Measurements from ENCODE around the gene HNRNPU.

Gene HNRNPU

DNA sequence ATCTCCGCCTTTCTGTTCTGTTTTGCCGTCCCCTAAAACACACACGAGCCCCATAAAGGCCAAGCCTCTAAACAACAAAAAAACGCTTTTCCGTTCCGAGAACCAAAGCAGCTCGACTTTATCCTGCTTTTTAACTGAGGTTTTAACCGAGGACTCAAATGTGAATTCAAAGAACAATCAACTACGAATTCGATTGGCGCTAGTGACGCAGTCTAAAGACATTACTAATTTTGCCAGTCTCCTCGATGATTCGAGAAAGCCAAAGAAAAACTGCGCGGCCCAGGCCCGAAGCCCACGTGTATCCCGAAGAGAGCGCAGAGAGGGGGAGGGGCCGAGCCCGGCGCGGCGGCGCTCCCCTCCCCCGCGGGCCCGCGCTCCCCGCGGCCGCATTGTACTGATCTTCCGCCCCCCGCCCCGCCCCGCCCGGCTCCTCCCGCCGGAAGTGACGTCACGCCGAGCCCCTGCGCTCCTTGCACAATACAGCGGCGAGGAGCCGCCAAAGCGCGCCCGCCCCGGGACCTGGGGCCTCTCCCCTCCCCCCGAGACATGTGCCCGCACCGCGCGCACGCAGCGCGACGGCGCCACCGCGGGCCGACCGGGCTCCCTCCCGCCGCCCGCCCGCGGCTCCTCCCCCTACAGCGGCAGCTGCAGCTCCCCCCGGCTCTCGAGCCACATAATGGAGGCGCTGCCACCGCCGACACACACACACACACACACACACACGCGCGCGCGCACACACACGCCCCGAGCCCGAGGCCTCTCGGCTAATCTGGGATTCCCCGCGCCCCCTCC, 1.4 kb downstream of the HNRNPU start:
- DNase-seq (ENCODE audit: low read depth in 3 of 3), result peak; percentile 94 to 95 (median 94)

DNA sequence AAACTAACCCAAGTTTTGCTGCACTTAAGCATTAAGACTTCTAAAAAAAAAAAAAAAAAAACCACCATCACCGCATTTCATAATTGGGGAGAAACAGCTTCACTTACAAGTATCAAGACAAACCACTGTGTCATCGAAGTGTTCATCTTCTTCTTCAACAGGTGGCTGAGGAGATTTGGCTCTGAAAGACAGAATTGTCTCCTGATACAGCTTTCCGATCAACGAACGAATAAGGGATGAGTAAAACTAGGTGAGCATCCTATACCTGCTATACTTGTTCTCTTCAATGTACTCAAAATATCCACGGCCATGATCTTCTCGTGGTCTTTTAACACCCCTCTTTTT, 2.0 kb downstream of the HNRNPU start:
- DNase-seq (ENCODE audit: low read depth in 3 of 3), result no peak

DNA sequence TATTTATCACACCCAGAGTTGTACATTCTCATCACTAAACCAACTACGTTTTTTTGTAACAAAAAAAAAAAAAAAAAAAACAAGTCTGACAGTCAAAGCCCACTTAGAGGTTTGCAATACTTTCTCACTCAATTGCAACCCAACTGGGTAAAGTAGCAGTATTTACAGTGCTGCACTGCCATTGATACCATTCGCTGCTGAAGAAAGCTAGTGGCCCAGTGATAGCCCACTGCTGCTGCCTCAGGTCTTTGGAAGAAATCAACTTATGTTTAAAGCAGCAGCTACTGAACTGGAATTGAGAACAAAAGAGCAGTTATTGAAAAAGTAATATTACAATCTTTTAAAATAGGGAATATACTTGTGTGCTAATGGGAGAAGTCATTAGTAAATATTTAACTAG, 2.7 kb downstream of the HNRNPU start:
- DNase-seq (ENCODE audit: low read depth in 3 of 3), result no peak

DNA sequence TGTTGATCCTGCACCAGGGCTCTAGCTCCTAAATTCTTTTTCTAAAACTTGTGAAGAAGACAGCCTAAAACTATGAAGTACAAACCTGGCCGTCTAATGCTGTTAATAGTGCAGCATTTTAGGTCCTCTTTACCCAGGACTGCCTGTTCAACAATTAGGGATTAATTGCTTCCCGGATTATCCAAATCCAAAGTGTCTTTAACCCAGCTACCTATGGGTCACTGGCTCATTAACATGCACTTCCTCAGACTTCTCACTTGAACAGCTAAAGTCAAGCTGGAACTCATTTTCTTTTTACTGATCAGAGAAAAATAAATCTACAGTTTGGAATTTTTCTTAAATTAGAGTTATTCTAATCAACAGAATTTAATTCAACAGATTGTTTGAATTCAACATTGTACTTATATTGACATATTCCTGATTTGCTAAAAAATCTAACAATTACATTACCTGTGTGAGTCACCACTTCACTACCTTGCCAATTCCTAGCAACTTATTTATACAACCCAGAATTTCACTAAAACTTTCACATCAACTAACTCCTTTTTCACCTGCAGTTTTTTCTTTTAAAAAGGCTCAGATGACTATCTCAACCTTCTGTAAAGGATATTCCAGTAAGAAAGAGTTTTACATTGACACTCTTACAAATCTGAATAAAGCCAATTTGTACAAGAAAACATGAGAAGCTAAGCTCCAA, 3.3 kb downstream of the HNRNPU start:
- DNase-seq (ENCODE audit: low read depth in 3 of 3), result no peak

DNA sequence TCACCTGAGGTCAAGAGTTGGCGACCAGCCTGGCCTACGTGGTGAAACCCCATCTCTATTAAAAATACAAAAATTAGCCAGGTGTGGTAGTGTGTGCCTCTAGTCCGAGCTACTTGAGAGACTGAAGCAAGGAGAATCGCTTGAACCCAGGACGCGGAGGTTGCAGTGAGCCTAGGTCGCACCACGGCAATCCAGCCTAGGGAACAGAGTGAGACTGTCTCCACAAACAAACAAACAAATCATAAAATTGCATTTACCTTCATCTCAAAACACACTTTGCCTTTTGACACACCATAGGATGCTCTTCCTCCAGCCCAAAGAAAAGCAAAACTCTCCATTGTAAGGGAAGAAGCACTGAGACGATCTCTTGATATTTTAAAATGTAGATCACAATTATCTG, 4.3 kb downstream of the HNRNPU start:
- DNase-seq (ENCODE audit: low read depth in 3 of 3), result no peak

DNA sequence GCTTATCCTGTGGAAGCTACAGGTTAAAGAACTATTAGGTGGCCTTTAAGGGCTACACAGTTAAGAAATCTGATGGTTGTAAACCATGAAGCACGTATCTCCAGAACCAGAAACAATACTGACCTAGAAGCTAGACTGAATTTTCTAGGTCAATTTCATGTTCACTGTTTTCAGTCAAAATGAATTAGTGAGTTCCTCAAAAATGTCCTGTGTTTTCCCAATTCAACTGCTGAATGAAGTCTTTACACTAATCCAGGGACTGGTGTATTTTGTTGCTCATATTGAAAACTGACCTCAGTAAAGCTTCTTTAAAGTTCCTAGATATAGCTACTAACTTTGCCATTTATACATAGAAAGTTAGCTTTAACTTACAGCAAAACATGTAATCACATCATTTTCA, 6.0 kb downstream of the HNRNPU start:
- DNase-seq (ENCODE audit: low read depth in 3 of 3), result no peak

DNA sequence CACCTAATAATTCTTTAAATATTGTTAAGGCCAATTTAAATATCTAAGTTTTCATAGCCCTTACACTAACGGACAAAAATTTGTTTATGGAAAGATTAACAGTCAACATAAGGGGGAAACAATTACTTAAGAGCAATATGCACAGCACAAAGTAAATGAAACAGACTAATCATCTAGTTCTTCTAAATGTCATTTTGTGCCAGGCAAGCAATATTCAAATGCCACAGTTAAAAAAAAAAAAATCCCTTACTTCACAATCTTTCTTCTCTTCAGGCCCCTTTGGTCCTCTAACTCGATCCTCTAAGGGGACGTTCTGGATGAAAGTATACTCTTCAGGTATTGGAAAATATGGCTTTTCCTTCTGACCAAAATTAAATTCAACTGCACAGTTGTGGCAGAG, 6.6 kb downstream of the HNRNPU start:
- DNase-seq (ENCODE audit: low read depth in 3 of 3), result no peak

DNA sequence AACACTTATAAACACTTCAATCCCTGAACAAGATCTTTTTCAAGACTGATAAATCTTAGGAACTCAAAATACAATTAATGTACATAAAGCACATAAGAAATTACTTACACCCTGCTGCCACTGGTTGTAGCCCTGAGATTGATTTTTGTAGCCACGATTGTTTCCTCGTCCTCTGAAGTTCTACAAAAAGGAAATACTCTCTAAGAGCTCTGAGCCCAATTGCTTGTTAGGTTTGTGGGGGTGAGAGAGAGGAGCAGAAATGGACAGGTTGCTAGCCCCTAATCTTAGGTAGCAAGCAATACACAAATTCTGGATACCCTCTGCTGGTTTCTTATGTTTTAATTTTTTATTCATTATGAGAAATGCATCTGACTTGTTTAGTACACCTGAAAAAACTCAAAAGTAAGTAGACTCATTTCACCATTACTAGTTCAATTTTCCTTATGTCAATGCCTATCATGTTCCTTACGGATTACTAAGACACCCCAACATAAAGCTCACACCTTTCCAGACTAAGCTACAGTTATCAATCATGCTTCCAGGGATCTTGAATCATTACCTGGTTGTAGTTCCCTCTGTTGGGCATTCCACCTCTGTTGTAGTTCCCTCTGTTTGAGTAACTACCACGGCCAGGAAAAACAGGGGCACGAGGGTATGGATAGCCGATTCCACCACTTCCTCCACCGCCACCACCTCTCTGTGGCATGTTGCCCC, 9.3 kb downstream of the HNRNPU start:
- DNase-seq (ENCODE audit: low read depth in 3 of 3), result no peak

DNA sequence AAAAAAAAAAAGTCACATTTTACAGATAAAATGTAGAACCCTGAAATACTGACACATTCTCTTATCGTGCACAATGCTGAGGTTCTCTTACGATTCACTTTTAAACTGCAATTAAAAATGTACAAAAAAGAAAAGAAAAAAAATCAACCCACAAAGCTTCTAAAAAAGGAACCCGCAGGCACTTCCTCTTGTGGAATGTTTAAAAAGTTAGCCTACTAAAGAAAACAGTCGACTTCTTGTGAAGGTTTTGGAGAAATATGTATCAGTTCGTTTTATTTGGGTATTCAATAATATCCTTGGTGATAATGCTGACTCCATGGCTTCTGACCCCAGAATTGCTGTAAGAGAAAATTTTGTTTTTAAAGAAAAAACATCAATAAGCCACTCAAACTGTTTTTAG, 10.2 kb downstream of the HNRNPU start:
- DNase-seq (ENCODE audit: low read depth in 3 of 3), result no peak

DNA sequence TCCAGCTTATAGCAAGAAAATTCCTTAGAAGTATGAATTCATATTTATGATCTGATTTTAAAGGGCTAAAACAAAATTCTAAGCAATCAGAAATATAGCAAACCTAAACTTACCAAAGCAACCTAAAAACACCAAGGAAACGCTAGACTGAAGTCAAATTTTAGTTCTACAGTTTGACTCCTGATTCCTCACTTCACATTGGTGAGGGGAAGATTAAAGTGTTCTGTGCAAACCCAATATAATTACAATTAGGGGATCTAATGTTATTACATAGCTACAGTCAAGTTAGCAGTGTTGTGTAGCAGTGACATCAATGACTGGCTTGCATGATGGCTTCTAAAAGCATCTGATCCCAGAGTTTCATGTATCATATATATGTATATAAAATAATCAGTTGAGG, 11.6 kb downstream of the HNRNPU start:
- DNase-seq (ENCODE audit: low read depth in 3 of 3), result no peak

DNA sequence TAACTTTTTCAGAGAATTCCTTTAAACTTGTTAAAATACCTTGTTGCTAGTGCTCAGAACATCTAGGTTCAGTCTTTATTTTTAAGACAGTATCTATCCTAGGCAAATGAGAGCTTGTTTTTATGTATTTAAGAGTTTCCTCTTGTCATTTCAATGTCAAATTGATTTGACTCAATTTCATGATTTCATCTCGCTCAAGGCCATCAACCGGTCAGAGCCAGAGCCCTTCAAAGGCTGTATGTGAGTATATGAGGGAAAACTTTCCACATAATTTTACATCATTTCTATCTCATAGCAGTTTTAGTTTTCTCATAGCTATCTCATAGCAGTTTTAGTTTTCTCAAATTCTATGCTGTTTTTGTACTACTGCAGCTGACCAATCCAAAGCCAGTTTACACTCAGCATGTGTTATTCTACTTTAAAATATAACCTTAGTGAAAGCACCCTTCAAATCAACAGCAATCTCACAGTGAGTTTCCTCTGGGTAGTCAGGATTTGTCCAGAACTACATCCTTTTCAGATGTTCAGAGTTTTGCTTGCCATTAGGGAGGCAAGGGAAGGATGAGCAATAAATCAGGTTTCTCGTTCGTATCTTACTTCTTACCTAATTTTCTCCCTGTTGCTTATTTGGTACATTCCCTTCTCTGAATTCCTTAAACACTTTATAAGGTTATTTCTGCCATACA, 12.7 kb downstream of the HNRNPU start:
- DNase-seq (ENCODE audit: low read depth in 3 of 3), result no peak

DNA sequence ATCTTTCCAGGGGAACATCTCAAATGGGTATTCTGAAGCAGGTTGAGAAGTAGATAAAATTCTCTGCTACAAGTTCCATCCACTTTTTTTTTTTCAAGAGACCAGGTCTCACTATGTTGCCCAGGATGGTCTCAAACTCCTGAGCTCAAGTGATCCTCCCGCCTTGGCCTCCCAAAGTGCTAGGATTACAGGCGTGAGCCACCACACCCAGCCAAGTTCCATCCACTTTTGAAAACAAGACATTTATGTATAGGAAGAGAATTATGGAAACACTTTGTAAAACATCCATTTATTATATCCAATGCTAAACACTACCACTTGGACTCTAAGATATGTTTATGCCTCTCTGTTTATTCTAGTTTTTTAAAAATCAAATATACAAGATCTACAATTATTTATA, 13.4 kb downstream of the HNRNPU start:
- DNase-seq (ENCODE audit: low read depth in 3 of 3), result no peak

DNA sequence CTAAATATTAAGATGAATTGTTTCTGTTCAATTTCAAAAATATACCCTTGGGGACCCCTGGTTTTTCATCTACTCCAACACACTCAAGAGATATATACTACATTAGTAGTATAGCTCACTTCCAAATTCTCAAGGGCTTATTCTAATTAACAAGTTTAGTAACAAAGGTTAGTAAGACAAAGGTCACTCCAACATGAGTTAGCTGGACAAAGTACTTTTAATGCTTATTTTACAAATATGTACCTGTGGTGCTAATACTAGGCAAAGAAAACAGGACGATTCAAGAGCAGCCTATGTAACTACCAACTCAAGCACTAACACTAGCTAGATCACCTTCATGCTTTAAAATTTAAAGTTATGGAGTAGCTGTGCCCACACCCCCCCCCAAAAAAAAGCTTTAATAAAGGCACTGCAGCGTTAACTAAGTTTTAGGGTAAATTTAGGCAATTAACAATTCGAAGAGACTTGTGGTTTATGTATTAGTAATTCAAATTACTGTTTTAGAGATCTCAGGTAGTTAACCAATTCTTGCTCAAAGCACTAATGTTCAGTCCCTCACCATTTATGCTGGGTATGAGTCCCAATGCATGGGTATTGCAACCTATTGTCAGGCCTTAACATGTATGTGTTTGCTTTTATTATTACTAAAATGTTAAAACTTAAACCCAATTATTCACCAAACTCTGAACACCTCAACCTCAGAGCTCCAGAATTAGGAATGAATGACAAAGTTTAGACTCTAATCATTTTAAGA, 14.1 kb downstream of the HNRNPU start:
- DNase-seq (ENCODE audit: low read depth in 3 of 3), result no peak

DNA sequence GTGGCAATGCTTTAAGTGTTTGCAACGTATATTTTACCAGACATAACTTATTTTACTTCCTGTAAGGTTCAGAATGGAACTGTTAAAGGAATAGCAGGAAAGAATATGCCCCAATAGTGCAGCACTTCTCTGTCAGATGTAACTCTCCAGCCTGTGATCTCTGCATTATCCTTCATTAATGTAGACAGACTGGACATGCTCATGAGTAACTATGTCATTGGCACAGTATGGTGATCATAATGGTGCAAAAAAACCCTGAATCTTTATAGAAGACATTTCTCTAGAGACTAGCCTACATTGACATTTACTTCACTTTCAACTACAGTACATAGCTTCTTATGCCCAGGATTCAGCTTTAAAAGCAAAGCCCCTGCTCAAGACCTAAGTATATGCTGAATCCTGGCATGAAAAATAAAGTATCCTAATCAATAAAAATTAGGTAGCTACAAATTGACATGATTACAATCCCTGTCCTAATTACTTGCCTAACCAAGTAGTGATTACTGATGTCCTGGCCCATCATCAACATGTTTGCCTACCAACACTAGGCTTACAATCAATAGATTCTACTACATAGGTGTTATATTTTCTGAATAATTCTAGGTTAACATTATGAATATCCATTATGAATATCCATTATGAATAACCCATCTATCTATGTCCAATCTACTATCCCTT, 15.0 kb downstream of the HNRNPU start:
- DNase-seq (ENCODE audit: low read depth in 3 of 3), result no peak

DNA sequence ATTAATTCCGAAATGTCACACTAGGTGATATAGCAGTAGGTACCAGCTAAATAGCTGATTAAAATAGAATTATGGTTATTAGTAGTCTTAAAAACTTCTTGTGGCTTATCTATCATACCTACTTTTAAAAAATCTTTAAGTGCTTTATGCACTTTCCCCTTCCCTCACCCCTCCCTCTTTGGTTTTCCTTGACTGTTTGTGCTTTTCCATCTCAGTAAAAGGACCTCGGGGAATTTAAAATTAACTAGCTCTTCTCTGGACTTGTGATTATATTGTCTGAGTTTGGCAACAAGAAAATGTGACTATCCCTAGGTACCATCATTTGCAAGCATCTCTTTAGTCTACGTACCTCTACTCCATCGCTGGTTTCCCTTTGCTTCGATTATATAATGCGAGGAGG, 17.7 kb downstream of the HNRNPU start:
- DNase-seq (ENCODE audit: low read depth in 3 of 3), result no peak

DNA sequence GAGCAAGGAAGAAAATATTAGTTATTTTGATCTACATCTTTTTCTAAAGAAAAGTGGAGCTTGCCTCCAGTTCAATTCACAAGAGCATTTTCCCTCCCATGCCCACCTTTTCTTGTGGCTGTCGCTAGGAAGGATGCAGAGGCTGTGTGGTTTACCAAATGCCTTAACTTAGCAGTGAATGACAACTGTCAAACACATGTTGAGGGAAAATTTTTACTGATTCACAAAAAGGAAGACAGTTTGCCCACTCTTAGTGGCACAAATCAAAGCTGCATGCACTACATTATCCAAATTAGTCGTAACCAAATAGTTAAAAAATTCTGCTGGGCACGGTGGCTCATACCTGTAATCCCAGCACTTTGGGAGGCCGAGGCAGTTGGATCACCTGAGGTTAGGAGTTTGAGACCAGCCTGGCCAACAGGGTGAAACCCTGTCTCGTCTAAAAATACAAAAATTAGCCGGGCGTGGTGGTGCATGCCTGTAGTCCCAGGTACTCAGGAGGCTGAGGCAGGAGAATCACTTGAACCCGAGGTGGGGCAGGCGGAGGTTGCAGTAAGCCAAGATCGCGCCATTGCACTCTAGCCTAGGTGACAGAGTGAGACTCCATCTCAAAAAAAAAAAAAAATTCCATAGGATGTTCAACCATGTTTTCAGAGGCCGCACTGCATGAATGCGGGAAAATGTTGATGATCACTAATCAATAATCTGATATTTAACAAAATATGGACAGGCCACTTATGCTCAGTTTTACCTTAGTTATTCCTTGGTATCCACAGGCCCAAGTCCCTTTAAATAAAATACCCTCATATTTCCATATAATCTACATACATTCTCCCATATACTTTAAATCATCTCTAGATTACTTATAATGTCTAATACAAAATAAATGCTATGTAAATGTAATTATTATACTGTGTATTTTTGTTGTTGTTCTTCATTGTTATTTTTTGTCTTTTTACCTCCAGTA, 19.9 kb downstream of the HNRNPU start:
- no peak for DNase-seq (ENCODE audit: low read depth in 3 of 3)

DNA sequence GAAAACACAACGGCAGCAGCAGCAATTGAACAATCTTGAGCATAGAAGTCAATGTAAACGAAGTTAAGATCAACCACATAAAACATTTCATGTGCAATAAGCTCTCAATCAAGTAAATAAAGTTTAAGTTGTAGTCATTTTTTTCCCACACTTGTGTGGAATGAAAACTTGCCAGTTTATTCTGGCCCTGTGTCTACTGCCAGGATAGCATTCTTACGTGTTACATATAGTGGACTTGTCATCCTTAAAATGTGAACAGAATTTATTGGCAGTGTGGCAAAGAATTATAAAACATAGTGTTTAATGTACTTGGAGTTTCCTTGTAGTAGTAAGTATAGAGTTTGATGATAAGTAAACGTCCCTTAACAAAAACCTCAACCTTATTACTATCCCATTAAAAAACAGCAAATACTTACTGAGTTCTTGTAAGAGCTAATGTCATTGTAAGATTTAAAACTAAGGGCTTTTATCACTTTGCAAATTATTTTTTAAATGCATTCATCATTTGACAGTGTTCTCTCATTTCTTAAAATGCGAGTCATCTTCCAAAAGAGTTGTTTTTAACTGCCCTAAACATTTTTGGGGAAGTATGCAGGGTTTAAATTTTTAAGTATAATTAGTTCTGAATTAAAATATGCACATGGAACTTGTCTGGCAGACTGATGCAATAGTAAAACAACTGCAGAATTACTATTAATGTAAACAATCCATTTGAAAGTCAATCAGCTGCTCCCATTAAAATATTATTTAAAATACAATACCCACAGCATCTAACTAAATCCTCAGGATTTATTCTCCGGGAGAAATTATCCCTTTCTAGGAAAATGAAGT, 21.0 kb downstream of the HNRNPU start:
- no peak for DNase-seq (ENCODE audit: low read depth in 3 of 3)

DNA sequence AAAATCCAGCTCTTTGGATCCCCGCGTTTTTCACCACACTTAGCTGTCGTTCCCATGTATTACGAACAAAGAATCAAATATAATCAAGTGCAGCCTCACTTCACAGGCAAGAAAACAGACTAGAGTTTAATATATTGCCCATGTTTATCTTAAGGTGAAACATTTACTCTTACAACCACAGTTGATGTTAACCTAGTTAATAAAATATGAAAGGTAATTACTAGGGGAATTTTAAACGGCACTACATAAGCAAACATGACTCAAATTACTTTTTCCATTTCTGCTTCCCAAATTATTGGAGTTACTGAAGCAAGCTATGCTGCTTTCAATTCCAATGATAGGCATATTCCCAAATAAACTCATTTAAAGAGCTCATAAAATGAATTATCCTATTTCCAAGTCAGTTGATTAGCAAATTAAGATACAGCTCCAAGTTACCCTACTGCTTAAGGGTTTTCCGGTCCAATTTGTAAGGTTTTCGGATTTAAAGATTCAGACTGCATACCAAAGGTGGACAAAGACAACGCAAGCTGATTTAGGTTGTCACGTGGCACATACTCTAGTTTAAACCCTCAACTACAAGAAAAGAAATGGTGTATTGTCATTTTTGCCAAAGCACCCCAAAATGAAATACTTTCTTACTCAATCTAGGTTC, 22.9 kb downstream of the HNRNPU start:
- DNase-seq (ENCODE audit: low read depth in 3 of 3), result no peak

Measured in stimulated activated CD4-positive, alpha-beta T cell treated with anti-CD3 and anti-CD28 coated beads, TNF-alpha, amount 100 ng/mL, for 48 hours (primary cell).